Skin of body (tissue), 2 donors: ENCODE measurements around the gene CAMP. TPM values are rescaled to one million over a fixed set of nuclear protein-coding genes. Genes with fewer than 3 reads are reported as not detected.
A peak's percentile ranks its signal among the peaks of the same experiment; 100 is the strongest.
"Not testable (repeated sequence)": the region's sequence is repeated elsewhere in the genome, so short reads cannot be mapped to it uniquely, and the experiment has no call there.

Experiments used
- DNase-seq: peaks from one replicate; lab custom pipeline; 2025; lab: John Stamatoyannopoulos, UW
- total RNA-seq: library from RNA; depleted of rRNA; stranded (reverse); fragments of >200 nt; gene quantifications from one replicate; pipeline ENCODE4 v1.2.3, GENCODE V29; 2014

CAMP gene
- total RNA-seq = 18.3 TPM

- peak; percentile 0 for DNase-seq
Observed at GRCh38 chr3:48222616-48223513, at the start of gene CAMP. TSS of gene CAMP (plus strand) at chr3:48223495. CDS start at chr3:48223512, 17 bp downstream.

- DNase-seq = no peak
Observed at GRCh38 chr3:48178072-48178471, 45.2 kb upstream of the CAMP start.

DNA sequence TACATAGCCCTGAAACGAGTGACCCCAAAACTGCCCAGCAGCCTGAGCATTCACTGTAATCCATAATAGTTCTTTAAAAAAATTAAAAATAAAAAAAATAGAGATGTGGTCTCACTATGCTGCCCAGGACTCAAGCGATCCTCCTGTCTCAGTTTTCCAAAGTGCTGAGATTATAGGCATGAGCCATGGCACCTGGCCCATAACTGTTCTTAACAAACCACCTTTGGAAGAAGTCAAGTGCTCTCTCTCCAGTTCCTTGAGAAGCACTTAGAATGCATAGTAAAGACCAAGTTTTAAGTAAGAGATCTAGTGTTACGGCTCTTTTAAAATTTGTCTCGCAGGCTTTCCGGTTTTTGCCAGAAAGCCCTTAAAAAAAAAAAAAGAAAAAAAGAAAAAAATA lies 43.3 kb upstream of the CAMP start:
- no peak for DNase-seq

DNA sequence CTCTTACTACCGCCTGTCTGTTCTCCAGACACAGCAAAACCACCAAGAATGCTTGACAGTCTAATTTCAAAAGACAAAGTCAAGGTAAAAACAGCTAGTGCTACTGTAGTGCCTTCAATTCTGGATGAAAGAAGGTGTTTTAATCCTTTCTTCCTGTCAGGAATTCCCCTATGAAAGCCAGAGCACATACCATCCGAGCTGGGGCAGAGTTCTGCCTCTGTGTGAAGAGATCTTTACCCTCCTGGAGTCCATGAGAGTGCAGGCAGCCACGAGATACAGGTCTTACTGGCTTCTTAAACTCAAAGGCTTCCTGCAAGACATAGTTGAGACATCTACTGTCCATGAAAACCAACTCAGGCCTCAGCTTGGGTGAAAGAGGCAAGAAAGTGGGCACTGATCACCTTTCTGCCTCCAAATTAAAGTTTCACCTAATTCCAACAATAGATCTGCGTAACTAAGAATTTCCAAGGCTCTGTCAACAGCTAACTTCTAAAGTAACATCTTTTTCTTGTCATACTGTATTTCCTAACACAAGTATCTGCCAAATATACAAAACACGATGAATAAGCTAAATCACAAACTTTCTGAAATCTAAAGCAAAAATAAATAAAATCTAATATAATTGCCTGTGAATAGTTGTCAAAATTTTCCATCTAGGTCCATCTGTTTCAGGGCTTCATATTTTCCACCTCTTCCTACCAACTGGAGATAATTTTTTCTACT lies 42.6 kb upstream of the CAMP start:
- no peak for DNase-seq

- DNase-seq = no peak
Observed at GRCh38 chr3:48184299-48184698, 39.0 kb upstream of the CAMP start.

DNA sequence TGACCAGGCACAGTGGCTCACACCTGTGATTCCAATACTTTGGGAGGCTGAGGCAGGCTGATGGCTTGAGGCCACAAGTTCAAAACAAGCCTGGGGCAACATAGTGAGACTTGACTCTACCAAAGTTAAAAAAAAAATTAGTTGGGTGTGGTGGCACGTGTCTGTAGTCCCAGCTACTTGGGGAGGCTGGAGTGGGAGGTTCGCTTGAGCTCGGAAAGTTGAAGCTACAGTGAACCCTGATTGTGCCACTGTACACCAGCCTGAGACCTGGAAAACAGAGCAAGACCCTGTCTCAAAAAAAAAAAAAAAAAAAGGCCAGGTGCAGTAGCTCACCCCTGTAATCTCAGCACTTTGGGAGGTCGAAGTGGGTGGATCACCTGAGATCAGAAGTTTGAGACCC lies 38.2 kb upstream of the CAMP start:
- no peak for DNase-seq

DNA sequence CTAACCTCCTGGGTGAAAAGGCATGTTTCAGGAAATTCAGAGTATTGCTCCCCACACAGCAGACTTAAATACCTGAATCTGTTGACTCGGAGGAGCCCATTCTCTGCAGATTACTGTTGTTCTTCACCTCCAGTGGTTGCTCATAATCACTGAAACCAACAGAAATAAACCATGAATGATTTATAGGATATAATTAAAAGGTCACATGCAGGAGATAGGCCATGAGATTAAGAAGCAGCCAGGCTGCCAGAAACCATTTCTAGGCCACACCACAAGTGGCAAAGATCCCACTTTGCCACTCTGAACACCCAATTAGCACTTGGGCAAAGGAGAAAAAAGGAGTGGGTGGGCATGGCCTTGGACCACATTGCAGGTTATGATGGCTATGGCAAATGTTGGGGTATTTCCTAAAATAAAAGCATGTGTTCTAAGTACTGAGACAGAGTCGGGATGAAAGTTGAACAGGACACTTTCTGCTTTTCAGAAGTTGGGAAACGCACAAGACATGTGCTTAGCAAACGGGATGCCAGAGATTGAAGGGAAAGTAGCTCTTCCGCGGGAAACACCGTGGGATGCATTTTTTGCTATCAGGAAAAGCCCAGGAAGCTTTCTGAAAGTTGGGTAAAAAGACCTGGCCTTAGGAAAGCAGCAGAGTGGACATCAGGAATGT lies 36.5 kb upstream of the CAMP start:
- DNase-seq = no peak

GRCh38 chr3:48187301-48187578 lies 36.1 kb upstream of the CAMP start:
- DNase-seq = no peak

DNA sequence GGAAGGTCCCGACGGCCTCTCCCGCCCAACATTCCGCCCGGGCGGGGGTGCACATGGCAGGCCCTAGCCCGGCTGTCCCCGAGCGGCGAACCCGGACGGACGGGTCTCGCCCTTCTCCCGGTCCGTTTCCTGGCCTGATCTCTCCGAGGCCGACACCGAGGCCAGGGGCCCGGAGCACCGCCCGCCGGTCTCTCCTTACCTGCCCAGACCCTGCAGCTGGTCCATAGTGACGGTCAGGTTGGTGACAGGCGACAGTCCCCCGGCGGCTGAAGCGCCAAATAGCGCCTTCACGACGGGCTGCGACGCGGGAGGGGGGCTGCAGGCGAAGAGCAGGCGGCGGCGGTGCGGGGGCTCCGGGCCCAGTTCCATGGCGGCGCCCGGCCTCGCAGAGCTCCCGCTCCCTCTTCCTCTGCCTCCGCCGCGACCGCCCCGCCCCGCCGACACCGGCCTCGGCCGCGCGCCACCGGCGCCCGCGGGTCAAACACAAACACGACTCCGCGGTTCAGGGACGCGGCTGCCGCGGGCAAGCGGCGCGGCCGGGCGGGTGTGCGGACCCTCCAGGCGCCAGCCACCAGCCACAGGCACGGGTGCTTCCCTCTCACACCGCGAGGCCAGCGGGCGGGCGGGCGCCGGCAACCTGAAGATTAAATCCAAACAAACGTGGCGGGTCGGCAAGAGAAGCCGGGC lies 35.6 kb upstream of the CAMP start:
- no peak for DNase-seq

DNA sequence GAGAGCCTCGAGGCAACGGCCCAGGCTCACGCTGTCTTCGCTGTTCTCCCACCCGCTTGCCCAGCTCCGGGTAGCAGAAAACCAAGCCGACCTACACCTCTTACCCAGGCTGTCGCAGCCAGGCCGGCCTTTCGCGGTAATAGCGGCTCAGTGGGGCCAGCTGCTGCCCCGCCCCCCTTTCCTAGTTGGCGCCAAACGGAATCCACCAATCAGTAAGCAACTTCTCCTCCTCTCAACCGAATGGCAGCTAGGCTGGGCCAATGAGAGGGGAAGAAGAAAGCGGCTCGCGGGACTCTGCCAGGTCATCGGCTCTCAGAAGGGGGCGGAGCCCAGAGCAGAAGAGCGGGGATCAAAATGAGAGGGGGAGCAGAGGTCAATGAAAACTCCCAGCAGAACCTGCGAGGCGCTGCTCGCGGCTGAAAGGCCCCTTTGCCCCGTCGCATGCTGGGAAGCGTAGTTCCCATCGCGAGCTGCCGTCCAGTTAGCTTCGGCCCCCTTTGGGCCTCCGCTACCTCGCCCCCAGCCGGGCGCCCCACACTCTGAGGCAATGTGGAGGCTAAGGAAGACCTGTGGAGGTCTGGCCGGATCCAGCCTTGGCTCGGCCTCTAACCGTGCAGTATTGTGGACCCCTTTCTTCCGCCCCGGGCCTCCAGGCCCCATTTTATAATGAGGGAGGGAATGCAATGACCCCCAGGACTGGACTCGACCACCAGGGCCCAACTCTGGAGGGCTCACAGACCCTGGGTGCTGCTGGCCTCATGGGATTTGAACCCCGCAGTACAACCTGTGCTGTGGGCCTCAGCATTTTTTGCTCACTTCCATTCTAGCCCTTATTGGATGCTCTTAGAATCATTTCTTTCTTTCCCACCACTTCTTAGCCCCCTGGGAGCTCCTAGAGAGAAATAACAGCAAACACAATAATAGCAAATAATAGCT lies 34.8 kb upstream of the CAMP start, which contains the start of gene CDC25A:
Gene CDC25A (minus strand): TSS at position 152 of the 936 bp plus-strand sequence. CDS start 470 bp downstream, outside the sequence.
- DNase-seq = peak; percentile 97

DNA sequence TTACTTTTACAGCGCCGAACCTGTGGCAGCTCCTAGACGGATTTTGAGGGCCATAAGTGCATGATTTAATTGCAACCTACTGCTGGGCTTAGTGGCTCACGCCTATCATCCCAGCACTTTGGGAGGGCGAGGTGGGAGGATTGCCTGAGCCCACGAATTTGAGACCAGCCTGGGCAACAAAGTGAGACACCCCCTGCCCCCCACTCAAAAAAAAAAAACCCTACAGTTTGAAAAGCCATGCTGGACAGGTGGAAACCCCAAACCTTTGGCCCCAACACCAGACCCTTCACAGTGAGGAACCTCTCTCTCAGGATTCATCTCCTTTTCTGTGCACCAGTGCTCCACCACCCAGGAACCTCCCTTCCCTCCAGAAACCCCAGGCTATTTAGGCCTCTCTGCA lies 34.0 kb upstream of the CAMP start:
- no peak for DNase-seq

- DNase-seq = no peak
Observed at GRCh38 chr3:48190911-48191310, 32.4 kb upstream of the CAMP start.

- peak; percentile 61 for DNase-seq
Observed at GRCh38 chr3:48194446-48195071, 28.7 kb upstream of the CAMP start.

- DNase-seq = no peak
Observed at GRCh38 chr3:48196611-48197010, 26.7 kb upstream of the CAMP start.

DNA sequence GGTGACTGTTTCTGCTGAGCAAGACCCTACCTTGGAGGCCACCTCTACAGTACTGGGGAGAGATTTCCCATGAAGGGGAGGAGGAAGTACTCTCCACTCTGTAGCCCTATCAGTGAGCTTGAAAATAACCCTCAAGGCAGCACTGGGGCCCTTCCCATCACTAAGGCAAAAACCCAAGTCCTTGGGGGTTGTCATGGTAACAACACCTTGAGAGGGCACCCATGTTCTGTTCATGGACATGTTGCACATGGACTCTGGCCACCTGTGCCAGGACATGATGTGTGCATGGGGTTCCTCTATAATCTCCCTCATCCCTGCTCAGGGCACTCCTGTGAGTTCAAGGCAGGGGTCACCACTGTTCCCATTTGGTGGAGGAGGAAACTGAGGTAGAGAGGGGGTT lies 24.2 kb upstream of the CAMP start:
- DNase-seq = no peak

GRCh38 chr3:48202632-48203031 lies 20.7 kb upstream of the CAMP start:
- no peak for DNase-seq

DNA sequence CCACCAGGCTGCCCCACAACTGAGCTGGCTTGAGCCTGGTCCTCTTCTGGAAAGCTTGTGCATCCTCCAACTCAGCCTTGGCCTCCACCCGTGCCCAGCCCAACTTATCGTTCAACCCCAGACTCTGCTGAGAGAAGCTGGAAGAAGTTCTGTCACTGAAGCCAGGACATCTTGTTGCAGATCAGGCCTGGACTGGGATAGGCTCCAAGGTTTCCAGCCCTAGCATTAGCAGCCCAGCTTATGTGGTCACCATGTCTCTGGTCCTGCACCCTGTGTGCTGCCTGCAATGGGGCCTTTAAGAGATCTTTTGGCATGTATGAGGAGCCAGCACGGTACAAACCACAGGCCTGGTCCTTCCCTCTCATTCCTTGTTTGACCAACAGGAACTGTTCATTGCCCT lies 15.2 kb upstream of the CAMP start:
- no peak for DNase-seq

DNA sequence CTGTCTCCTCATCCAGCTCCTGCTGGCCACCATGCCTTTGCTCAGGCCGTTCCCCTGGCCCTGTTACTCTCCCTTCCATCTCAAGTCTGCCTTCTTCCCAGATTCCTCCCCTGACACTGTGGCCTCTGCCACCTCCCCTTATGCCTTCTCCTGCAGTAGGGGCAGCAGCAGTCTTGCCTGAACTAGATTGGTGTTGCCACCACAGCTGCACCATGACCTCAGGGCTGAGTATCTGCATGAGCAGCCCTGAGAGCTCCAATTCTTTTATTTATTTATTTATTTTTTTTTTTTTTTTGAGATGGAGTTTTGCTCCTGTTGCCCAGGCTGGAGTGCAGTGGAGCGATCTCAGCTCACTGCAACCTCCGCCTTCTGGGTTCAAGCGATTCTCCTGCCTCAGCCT lies 13.8 kb upstream of the CAMP start:
- no peak for DNase-seq

DNA sequence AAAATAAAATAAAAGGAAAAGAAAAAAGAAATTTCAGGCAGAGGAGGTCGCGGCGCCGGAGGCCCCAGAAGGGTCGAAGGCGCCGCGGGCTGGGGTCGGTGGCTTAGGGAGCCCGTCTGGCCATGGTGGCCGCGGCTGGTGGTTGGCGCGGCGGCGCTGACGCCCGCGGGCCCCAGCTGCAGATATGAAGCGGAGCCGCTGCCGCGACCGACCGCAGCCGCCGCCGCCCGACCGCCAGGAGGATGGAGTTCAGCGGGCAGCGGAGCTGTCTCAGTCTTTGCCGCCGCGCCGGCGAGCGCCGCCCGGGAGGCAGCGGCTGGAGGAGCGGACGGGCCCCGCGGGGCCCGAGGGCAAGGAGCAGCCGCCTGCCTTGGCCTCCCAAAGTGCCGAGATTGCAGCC lies 12.8 kb upstream of the CAMP start:
- DNase-seq = not testable (repeated sequence)

DNA sequence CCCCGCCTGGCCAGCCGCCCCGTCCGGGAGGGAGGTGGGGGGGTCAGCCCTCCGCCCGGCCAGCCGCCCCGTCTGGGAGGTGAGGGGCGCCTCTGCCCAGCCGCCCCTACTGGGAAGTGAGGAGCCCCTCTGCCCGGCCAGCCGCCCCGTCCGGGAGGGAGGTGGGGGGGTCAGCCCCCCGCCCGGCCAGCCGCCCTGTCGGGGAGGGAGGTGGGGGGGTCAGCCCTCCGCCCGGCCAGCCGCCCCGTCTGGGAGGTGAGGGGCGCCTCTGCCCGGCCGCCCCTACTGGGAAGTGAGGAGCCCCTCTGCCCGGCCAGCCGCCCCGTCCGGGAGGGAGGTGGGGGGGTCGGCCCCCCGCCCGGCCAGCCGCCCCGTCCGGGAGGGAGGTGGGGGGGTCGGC lies 11.5 kb upstream of the CAMP start:
- DNase-seq = not testable (repeated sequence)
